NCI-H146 treated with DMSO at 0.1 percent for 48 hours (cell line): ENCODE results near the gene KDELR3.

Experiments
- DNase-seq: peaks from one replicate; lab custom pipeline; 2025; ENCODE audit not compliant: unreplicated experiment; lab: John Stamatoyannopoulos, UW

KDELR3 gene

DNA sequence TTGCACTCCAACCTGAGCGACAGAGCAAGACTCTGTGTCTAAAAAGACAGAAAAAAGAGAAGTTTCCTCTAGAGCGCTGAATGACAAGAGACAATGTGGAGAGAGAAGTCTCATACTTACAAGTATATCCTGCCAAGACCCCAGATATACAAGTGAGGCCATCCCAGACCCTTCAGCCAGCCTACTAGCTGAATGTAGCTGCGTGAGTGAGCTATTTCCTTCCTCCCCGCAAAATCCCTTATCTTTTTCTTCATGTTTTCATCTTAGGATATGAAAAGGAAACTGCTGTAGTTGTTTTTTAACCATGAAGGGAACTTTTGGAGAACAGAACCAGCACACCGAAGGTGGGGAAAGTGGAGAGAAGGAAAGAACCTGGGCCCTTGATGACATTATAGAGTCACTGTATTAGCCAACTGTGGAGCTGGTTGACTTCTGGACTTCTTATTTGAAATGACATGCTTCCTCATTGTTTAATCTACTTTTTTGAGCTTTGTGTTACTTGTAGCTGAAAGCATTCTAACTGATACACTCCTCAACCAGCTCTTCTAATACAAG lies 42.6 kb downstream of the KDELR3 start:
- DNase-seq, result no peak

DNA sequence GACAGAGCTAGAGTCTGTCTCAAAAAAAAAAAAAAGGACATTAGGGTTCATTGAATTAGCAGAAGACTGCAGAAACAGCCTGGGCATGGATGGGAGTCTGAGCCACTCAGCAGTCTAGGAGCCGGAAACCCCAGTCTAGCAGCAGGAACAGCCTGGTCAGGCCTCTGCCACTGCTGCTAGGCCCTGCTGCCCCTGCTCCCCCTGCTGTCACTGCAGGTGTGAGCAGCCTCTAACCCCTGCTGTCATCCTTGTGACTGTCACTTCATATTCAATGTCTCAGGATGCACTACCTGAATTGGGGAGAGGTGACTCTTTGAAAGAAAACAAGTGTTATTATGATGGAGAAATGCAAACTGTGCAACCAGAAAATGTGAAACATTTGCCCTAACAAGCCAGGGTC lies 45.2 kb downstream of the KDELR3 start:
- DNase-seq, result no peak

- no peak for DNase-seq
These were observed 50.7 kb downstream of the KDELR3 start for GRCh38 chr22:38518620-38519019.

- DNase-seq, result no peak
These were observed 51.8 kb downstream of the KDELR3 start for GRCh38 chr22:38519453-38520250.

DNA sequence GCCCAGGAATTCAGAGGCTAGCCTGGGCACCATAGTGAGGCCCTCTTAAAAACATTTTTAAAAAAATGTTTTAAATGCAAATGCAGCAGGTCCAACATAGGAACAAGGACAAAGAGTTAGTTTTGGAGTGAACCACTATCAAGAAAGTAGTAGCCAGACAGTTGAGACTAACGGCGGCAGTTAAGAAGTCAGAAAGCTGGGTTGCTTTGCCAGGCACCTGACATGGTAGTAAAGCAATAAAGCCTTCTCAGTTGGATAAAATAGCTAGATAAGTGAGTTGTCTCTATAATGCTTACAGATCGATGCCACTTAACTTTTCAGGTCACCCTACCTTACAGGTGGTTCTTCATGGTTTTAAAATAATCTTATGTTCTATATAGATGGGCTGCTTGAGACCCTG lies 55.1 kb downstream of the KDELR3 start:
- DNase-seq, result no peak

GRCh38 chr22:38523479-38523878 lies 55.6 kb downstream of the KDELR3 start:
- DNase-seq, result no peak

DNA sequence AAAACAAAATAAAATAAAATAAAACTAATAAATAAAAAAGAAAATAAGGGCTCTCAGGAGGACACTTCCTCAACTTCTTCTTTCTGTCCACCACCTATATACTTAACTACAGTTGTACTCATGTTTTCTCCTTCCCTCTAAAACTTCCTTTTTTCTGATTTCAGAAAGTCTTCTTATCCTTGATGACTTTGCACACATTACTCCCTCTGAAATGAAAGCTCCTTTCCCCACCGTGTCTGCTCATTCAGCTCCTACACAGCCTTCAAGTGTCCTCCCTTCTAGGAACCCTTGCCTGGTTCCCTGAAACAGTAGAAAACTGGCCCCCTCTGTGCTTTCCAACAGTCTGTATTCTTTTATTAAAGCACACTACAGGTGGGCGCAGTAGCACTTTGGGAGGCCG lies 56.5 kb downstream of the KDELR3 start:
- no peak for DNase-seq

DNA sequence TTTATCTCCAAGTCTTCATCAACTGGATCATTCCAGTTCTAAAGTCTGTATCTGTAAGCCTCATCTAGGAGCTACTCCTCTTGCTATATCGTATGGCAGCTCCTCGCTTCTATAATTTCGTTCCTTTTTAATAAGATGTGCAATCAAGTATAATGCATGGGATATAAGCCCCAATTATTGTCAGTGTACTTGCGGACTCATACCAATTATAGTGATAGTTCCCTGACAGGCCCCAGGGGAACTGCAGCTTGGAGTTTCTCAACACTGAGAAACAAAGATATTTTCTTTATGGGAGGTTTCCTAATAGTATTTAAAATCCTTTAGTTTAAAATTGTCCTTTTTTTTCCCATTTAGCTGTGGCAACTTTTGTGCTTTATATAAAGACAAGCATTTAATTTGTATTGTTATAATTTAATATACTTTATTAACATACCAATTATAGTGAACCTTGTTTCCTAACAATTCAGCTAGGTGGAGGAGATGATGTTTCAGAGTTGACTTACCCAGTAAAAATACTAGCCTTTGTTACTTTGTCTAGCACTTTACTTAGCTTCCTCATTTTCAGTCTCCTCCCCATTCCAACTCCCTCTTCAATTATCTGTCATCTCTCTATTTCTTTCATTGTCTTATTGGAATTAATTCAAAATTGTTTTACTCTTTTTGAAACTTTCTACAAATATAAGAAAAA lies 63.5 kb downstream of the KDELR3 start:
- DNase-seq, result no peak
